ENCODE results near the gene GAL3ST1.
A peak's percentile ranks its signal among the peaks of the same experiment; 100 is the strongest.
"Not testable (repeated sequence)": the region's sequence is repeated elsewhere in the genome, so short reads cannot be mapped to it uniquely, and the experiment has no call there.

The GAL3ST1 gene

GRCh38 chr22:30560643-30561202 lies 13.7 kb downstream of the GAL3ST1 start:
- not testable (repeated sequence) for H3K4me3 ChIP-seq (ENCODE audit: low read depth, low read length); H3K27ac ChIP-seq; H3K9me3 ChIP-seq (ENCODE audit: severe bottlenecking); H3K36me3 ChIP-seq; H3K27me3 ChIP-seq (ENCODE audit: insufficient read depth, low read depth, severe bottlenecking)
- DNase-seq: peak; percentile 47
- TF ChIP-seq CTCF (IDR thresholded peaks at IDR 0.05; ENCODE audit: low read depth, low read length): peak; percentile 53

DNA sequence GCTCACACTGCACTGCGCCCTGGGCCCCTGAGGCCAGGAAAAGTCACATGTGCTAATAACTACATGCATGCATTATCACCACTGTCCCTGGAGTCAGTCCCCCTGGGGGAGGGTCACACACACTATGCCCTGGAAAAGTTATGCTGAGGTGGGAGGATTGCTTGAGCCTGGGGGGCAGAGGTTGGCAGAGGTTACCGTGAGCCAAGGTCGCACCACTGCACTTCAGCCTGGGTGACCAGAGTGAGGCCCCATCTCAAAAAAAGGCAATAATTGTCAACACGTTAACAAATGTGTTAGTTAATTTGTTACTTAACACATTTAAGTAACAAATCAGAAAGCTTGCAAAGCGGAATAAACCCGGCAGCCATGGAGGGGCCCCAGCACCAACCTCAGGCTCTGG lies 14.6 kb downstream of the GAL3ST1 start:
- no peaks in the 10 kb centered on the region for H3K9me3 ChIP-seq (ENCODE audit: severe bottlenecking)
- TF ChIP-seq CTCF (IDR thresholded peaks at IDR 0.05; ENCODE audit: low read depth, low read length): no peak
- no peaks in the 10 kb centered on the region for H3K36me3 ChIP-seq
- DNase-seq: no peak
- H3K27me3 ChIP-seq (ENCODE audit: insufficient read depth, low read depth, severe bottlenecking): no peaks in the 10 kb centered on the region
- no peak overlapping the region for H3K27ac ChIP-seq
- H3K4me3 ChIP-seq (ENCODE audit: low read depth, low read length): no peak overlapping the region

DNA sequence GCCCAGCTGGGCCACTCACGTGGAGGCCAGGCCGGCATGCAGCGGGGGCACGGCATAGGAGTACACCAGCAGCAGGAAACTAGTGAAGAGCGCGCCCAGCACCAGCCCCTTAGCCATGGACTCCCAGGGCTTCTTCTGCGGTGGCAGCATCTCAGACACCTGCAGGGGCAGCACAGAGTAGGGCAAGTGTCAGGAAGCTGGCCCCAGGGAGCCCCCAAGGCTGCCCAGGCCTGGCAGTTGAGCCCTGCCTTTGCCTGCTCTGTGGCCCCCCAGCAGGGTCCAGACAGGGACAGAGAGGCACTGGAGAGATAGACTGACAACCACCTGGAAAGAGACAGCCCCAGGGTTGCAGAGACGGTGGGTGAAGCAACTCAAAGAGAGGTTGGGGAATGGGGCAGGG lies 17.2 kb downstream of the GAL3ST1 start:
- Histone ChIP-seq H3K27ac (no peak overlapping the region), H3K36me3 (no peaks in the 10 kb centered on the region), H3K9me3 (ENCODE audit: severe bottlenecking) (no peaks in the 10 kb centered on the region), H3K27me3 (ENCODE audit: insufficient read depth, low read depth, severe bottlenecking) (no peaks in the 10 kb centered on the region), H3K4me3 (ENCODE audit: low read depth, low read length) (no peak overlapping the region)
- peak; percentile 18; the same call in 1 of the 2 replicates for TF ChIP-seq CTCF (IDR thresholded peaks at IDR 0.05; ENCODE audit: low read depth, low read length)
- no peak for DNase-seq

GRCh38 chr22:30556388-30556787 lies 18.1 kb downstream of the GAL3ST1 start:
- Histone ChIP-seq H3K36me3 (no peaks in the 10 kb centered on the region), H3K9me3 (ENCODE audit: severe bottlenecking) (no peaks in the 10 kb centered on the region), H3K4me3 (ENCODE audit: low read depth, low read length) (no peak overlapping the region), H3K27ac (no peak overlapping the region), H3K27me3 (ENCODE audit: insufficient read depth, low read depth, severe bottlenecking) (no peaks in the 10 kb centered on the region)
- TF ChIP-seq CTCF (IDR thresholded peaks at IDR 0.05; ENCODE audit: low read depth, low read length): peak; percentile 40
- peak; percentile 49 for DNase-seq

DNA sequence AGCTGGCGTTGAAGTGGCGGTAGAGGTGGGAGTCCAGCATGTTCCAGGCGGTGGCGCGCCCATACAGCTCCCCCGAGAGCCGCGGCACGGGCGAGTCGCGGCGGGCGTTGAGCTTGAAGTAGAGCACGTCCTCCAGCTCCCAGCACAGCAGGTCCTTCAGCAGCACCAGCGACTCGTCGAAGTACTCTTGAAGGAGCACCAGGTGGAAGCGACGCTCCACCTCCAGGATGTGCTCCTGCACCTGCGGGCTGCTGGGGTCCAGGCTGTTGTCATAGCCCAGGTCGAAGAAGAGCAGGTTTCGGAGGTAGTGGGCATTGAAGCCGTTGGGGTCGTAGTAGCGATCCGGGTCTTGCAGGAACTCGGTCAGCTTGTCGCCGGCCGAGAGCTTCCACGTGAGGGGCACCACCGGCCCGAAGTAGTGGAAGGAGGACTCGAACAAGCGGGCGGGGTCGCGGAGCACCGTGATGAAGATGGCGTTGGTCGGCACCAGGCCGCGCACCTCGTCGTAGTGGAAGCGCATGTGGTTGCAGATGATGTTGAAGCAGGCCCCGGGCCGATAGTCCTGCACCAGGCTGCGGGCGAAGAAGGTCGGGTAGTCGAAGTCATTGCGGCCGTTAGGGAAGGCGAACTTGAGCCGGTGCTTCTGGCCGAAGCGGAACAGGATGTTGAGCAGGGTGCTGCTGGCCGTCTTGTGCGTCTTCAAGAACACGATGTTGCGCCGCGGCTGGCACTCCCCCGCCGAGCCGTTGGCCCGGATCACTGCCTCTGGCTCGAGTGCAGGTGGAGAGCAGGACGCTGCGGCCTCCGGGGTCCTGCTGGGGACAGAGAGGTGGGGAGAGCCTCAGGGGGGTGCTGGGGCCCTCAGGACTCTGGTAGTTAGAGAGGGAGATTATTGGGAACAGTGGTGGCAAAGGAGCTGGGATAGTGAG lies 18.9 kb downstream of the GAL3ST1 start:
- Histone ChIP-seq H3K27ac (no peak overlapping the region), H3K9me3 (ENCODE audit: severe bottlenecking) (no peaks in the 10 kb centered on the region), H3K36me3 (no peaks in the 10 kb centered on the region), H3K27me3 (ENCODE audit: insufficient read depth, low read depth, severe bottlenecking) (no peaks in the 10 kb centered on the region), H3K4me3 (ENCODE audit: low read depth, low read length) (no peak overlapping the region)
- no peak for DNase-seq
- TF ChIP-seq CTCF (IDR thresholded peaks at IDR 0.05; ENCODE audit: low read depth, low read length): peak; percentile 35; the same call in 1 of the 2 replicates

Data from WERI-Rb-1 (cell line).